ENCODE data around the gene GAD2.
A peak's percentile ranks its signal among the peaks of the same experiment; 100 is the strongest.

Gene GAD2

DNA sequence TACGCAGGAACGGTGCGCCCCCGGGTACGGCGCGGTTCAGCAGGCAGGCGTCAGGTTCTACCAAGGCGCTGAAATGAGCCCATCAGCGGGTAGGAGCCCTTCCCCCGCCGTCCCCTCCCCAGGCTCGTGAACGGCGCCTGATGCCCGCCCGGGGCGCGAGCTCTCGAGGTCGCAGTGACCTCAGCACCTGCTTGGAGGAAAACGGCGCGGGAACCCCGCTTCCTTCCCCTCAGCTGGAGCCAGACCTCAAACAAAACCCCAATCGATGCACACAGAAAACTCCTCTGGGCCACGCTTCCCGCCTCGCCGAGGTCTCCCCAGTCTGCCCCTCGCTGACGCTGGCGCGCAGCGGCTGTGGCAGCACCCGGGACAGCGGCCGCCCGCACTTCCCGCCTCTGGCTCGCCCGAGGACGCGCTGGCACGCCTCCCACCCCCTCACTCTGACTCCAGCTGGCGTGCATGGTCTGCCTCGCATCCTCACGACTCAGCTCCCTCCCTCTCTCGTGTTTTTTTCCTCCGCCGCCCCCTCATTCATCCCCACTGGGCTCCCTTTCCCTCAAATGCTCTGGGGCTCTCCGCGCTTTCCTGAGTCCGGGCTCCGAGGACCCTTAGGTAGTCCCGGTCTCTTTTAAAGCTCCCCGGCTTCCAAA is 514 bp upstream of the GAD2 start:
- Histone ChIP-seq H3K36me3 (ENCODE audit: control insufficient read depth, insufficient read depth, low read length) (no peaks in the 10 kb centered on the region), H3K23ac (ENCODE audit: low read length) (no peak overlapping the region), H2AK5ac (ENCODE audit: low read length) (no peak overlapping the region), H3K18ac (ENCODE audit: low read length) (no peak overlapping the region), H2BK120ac (ENCODE audit: low read depth, low read length) (no peak overlapping the region), H4K5ac (ENCODE audit: low read length) (no peak overlapping the region), H3K27me3 (ENCODE audit: insufficient read depth, low read length, poor library complexity) (peaks cover 83% of the 10 kb centered on the region), H2BK5ac (ENCODE audit: low read length) (no peak overlapping the region), H3K4me1 (ENCODE audit: control insufficient read depth, low read depth, low read length) (peaks cover 2% of the 10 kb centered on the region), H3K79me2 (ENCODE audit: control insufficient read depth, insufficient read depth, low read length) (no peaks in the 10 kb centered on the region), H3K4ac (ENCODE audit: low read depth, low read length) (no peak overlapping the region), H3K4me2 (ENCODE audit: low read length) (peak overlapping the region; percentile 78), H4K8ac (ENCODE audit: low read depth, low read length) (no peak overlapping the region), H3K56ac (ENCODE audit: low read length) (no peak overlapping the region), H3K9ac (ENCODE audit: low read length) (no peak overlapping the region), H3K4me3 (ENCODE audit: low read length) (no peak overlapping the region), H2BK15ac (replicated peaks; ENCODE audit: low read depth) (no peak overlapping the region), H3K79me1 (ENCODE audit: low read length) (no peaks in the 10 kb centered on the region), H3K27ac (ENCODE audit: low read depth, low read length) (no peak overlapping the region)
- DNase-seq = peak; percentile 79
- WGBS (ENCODE audit: extremely low coverage, insufficient coverage, low lambda C conversion rate) = no CpG with 5 or more reads among the region's 57 CpGs

DNA sequence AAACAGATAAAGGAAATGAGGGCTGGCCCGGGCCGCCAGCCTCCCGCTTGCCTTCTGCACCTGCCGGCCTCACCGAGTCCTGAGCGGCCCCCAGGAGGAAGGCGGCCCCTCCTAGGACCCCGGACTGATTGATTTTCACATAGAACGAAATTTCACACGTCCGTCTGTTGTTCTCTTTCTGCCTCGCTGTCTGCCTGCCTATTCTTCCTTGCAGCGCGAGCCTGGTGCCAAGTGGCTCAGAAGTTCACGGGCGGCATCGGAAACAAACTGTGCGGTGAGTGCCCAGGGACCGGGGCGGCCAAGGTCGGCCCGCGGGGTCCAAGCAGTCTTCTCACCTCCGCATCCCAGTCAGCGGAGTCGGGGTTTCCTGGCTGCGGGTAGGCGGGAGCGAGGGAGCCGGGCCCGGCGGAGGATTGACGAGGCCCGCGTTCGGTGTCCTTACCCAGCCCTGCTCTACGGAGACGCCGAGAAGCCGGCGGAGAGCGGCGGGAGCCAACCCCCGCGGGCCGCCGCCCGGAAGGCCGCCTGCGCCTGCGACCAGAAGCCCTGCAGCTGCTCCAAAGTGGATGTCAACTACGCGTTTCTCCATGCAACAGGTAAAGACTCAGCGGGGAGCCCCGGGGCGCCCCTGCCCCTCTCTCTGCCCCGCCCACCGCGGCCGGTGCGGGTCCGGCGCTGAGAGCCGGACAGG is 967 bp downstream of the GAD2 start:
- H3K9ac ChIP-seq (ENCODE audit: low read length) = no peak overlapping the region
- H3K4me1 ChIP-seq (ENCODE audit: control insufficient read depth, low read depth, low read length) = peaks cover 2% of the 10 kb centered on the region
- H3K36me3 ChIP-seq (ENCODE audit: control insufficient read depth, insufficient read depth, low read length) = no peaks in the 10 kb centered on the region
- H3K27ac ChIP-seq (ENCODE audit: low read depth, low read length) = no peak overlapping the region
- no peaks in the 10 kb centered on the region for H3K79me2 ChIP-seq (ENCODE audit: control insufficient read depth, insufficient read depth, low read length)
- no peak overlapping the region for H3K23ac ChIP-seq (ENCODE audit: low read length)
- no peak overlapping the region for H2BK15ac ChIP-seq (replicated peaks; ENCODE audit: low read depth)
- no peak overlapping the region for H2BK120ac ChIP-seq (ENCODE audit: low read depth, low read length)
- no peak overlapping the region for H3K18ac ChIP-seq (ENCODE audit: low read length)
- no peak overlapping the region for H3K56ac ChIP-seq (ENCODE audit: low read length)
- H3K4me2 ChIP-seq (ENCODE audit: low read length) = peak overlapping the region; percentile 9
- peaks cover 70% of the 10 kb centered on the region for H3K27me3 ChIP-seq (ENCODE audit: insufficient read depth, low read length, poor library complexity)
- no peak overlapping the region for H4K5ac ChIP-seq (ENCODE audit: low read length)
- H4K8ac ChIP-seq (ENCODE audit: low read depth, low read length) = no peak overlapping the region
- DNase-seq = peak; percentile 22
- WGBS (ENCODE audit: extremely low coverage, insufficient coverage, low lambda C conversion rate) = no CpG with 5 or more reads among the region's 64 CpGs
- no peak overlapping the region for H3K4me3 ChIP-seq (ENCODE audit: low read length)
- H3K4ac ChIP-seq (ENCODE audit: low read depth, low read length) = no peak overlapping the region
- no peak overlapping the region for H2AK5ac ChIP-seq (ENCODE audit: low read length)
- no peaks in the 10 kb centered on the region for H3K79me1 ChIP-seq (ENCODE audit: low read length)
- H2BK5ac ChIP-seq (ENCODE audit: low read length) = no peak overlapping the region

DNA sequence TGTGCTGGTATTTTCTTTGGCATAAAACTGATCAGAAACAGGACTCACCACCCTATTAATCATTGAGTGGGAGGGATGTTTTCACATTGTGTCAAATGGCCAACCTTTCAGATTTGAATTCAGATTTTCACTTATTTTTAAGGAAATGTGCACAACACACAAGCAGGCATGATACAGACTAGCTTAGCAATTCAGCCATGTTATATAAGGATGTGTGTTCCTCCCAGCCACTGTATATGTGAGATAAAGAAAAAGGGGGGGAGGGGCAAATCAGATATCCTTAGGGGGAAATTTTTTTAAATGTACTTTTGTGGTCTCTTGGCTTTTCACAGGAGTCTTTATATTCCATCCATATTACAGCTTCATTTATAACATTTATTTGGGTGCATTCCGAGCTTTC is 3.1 kb downstream of the GAD2 start:
- peaks cover 48% of the 10 kb centered on the region for H3K27me3 ChIP-seq (ENCODE audit: insufficient read depth, low read length, poor library complexity)
- no peak overlapping the region for H4K5ac ChIP-seq (ENCODE audit: low read length)
- no peak overlapping the region for H2BK5ac ChIP-seq (ENCODE audit: low read length)
- no peak overlapping the region for H3K27ac ChIP-seq (ENCODE audit: low read depth, low read length)
- no peak overlapping the region for H3K56ac ChIP-seq (ENCODE audit: low read length)
- H2BK15ac ChIP-seq (replicated peaks; ENCODE audit: low read depth) = no peak overlapping the region
- no peaks in the 10 kb centered on the region for H3K36me3 ChIP-seq (ENCODE audit: control insufficient read depth, insufficient read depth, low read length)
- H3K23ac ChIP-seq (ENCODE audit: low read length) = no peak overlapping the region
- H3K4me2 ChIP-seq (ENCODE audit: low read length) = no peak overlapping the region
- H2AK5ac ChIP-seq (ENCODE audit: low read length) = no peak overlapping the region
- H3K79me2 ChIP-seq (ENCODE audit: control insufficient read depth, insufficient read depth, low read length) = no peaks in the 10 kb centered on the region
- no peak overlapping the region for H3K4ac ChIP-seq (ENCODE audit: low read depth, low read length)
- WGBS (ENCODE audit: extremely low coverage, insufficient coverage, low lambda C conversion rate) = no CpG with 5 or more reads among the region's 1 CpG
- H3K4me1 ChIP-seq (ENCODE audit: control insufficient read depth, low read depth, low read length) = peaks cover 2% of the 10 kb centered on the region
- no peak overlapping the region for H3K18ac ChIP-seq (ENCODE audit: low read length)
- H4K8ac ChIP-seq (ENCODE audit: low read depth, low read length) = no peak overlapping the region
- no peak overlapping the region for H2BK120ac ChIP-seq (ENCODE audit: low read depth, low read length)
- no peak overlapping the region for H3K4me3 ChIP-seq (ENCODE audit: low read length)
- no peak overlapping the region for H3K9ac ChIP-seq (ENCODE audit: low read length)
- DNase-seq = no peak
- no peaks in the 10 kb centered on the region for H3K79me1 ChIP-seq (ENCODE audit: low read length)

GRCh38 chr10:26220901-26221300 is 4.3 kb downstream of the GAD2 start:
- Histone ChIP-seq H3K79me2 (ENCODE audit: control insufficient read depth, insufficient read depth, low read length) (no peaks in the 10 kb centered on the region), H3K4me2 (ENCODE audit: low read length) (no peak overlapping the region), H3K4ac (ENCODE audit: low read depth, low read length) (no peak overlapping the region), H3K18ac (ENCODE audit: low read length) (no peak overlapping the region), H3K27ac (ENCODE audit: low read depth, low read length) (no peak overlapping the region), H2BK5ac (ENCODE audit: low read length) (no peak overlapping the region), H4K8ac (ENCODE audit: low read depth, low read length) (no peak overlapping the region), H3K4me1 (ENCODE audit: control insufficient read depth, low read depth, low read length) (peaks cover 2% of the 10 kb centered on the region), H3K79me1 (ENCODE audit: low read length) (no peaks in the 10 kb centered on the region), H4K5ac (ENCODE audit: low read length) (no peak overlapping the region), H2AK5ac (ENCODE audit: low read length) (no peak overlapping the region), H3K56ac (ENCODE audit: low read length) (no peak overlapping the region), H3K27me3 (ENCODE audit: insufficient read depth, low read length, poor library complexity) (peaks cover 36% of the 10 kb centered on the region), H2BK15ac (replicated peaks; ENCODE audit: low read depth) (no peak overlapping the region), H3K4me3 (ENCODE audit: low read length) (no peak overlapping the region), H3K9ac (ENCODE audit: low read length) (no peak overlapping the region), H3K23ac (ENCODE audit: low read length) (no peak overlapping the region), H3K36me3 (ENCODE audit: control insufficient read depth, insufficient read depth, low read length) (no peaks in the 10 kb centered on the region), H2BK120ac (ENCODE audit: low read depth, low read length) (no peak overlapping the region)
- no peak for DNase-seq

- Histone ChIP-seq H3K27me3 (ENCODE audit: insufficient read depth, low read length, poor library complexity) (peaks cover 32% of the 10 kb centered on the region), H3K56ac (ENCODE audit: low read length) (no peak overlapping the region), H3K4ac (ENCODE audit: low read depth, low read length) (no peak overlapping the region), H3K79me2 (ENCODE audit: control insufficient read depth, insufficient read depth, low read length) (no peaks in the 10 kb centered on the region), H3K23ac (ENCODE audit: low read length) (no peak overlapping the region), H2BK5ac (ENCODE audit: low read length) (no peak overlapping the region), H2BK15ac (replicated peaks; ENCODE audit: low read depth) (no peak overlapping the region), H3K9ac (ENCODE audit: low read length) (no peak overlapping the region), H3K36me3 (ENCODE audit: control insufficient read depth, insufficient read depth, low read length) (no peaks in the 10 kb centered on the region), H3K27ac (ENCODE audit: low read depth, low read length) (no peak overlapping the region), H2BK120ac (ENCODE audit: low read depth, low read length) (no peak overlapping the region), H3K18ac (ENCODE audit: low read length) (no peak overlapping the region), H3K79me1 (ENCODE audit: low read length) (no peaks in the 10 kb centered on the region), H3K4me1 (ENCODE audit: control insufficient read depth, low read depth, low read length) (peaks cover 2% of the 10 kb centered on the region), H2AK5ac (ENCODE audit: low read length) (no peak overlapping the region), H4K8ac (ENCODE audit: low read depth, low read length) (no peak overlapping the region), H4K5ac (ENCODE audit: low read length) (no peak overlapping the region), H3K4me2 (ENCODE audit: low read length) (no peak overlapping the region), H3K4me3 (ENCODE audit: low read length) (no peak overlapping the region)
- DNase-seq = peak; percentile 38
- no CpG with 5 or more reads among the region's 9 CpGs for WGBS (ENCODE audit: extremely low coverage, insufficient coverage, low lambda C conversion rate)
Measured at GRCh38 chr10:26221541-26221940, 5.0 kb downstream of the GAD2 start.

- H3K27me3 ChIP-seq (ENCODE audit: insufficient read depth, low read length, poor library complexity) = peaks cover 22% of the 10 kb centered on the region
Measured at GRCh38 chr10:26222563-26222962, 6.0 kb downstream of the GAD2 start.

More at GRCh38 chr10:26222563-26222962, 6.0 kb downstream of the GAD2 start:
- no peak overlapping the region for H2AK5ac ChIP-seq (ENCODE audit: low read length)
- H3K27ac ChIP-seq (ENCODE audit: low read depth, low read length) = no peak overlapping the region
- no peak overlapping the region for H4K8ac ChIP-seq (ENCODE audit: low read depth, low read length)
- no peak overlapping the region for H2BK5ac ChIP-seq (ENCODE audit: low read length)
- no peak overlapping the region for H3K23ac ChIP-seq (ENCODE audit: low read length)
- H2BK120ac ChIP-seq (ENCODE audit: low read depth, low read length) = no peak overlapping the region
- no CpG with 5 or more reads among the region's 3 CpGs for WGBS (ENCODE audit: extremely low coverage, insufficient coverage, low lambda C conversion rate)
- H3K79me2 ChIP-seq (ENCODE audit: control insufficient read depth, insufficient read depth, low read length) = no peaks in the 10 kb centered on the region
- H3K56ac ChIP-seq (ENCODE audit: low read length) = no peak overlapping the region
- no peak overlapping the region for H4K5ac ChIP-seq (ENCODE audit: low read length)
- H3K4me2 ChIP-seq (ENCODE audit: low read length) = no peak overlapping the region
- peak; percentile 91 for DNase-seq
- H3K4me1 ChIP-seq (ENCODE audit: control insufficient read depth, low read depth, low read length) = peaks cover 2% of the 10 kb centered on the region
- no peak overlapping the region for H3K4ac ChIP-seq (ENCODE audit: low read depth, low read length)
- H3K18ac ChIP-seq (ENCODE audit: low read length) = no peak overlapping the region
- H3K36me3 ChIP-seq (ENCODE audit: control insufficient read depth, insufficient read depth, low read length) = no peaks in the 10 kb centered on the region
- H3K79me1 ChIP-seq (ENCODE audit: low read length) = no peaks in the 10 kb centered on the region
- no peak overlapping the region for H3K4me3 ChIP-seq (ENCODE audit: low read length)
- H2BK15ac ChIP-seq (replicated peaks; ENCODE audit: low read depth) = no peak overlapping the region
- no peak overlapping the region for H3K9ac ChIP-seq (ENCODE audit: low read length)
